Lower lobe of right lung (tissue), 2 donors: ENCODE results near the gene UBXN11. TPM values are rescaled to one million over a fixed set of nuclear protein-coding genes. Genes with fewer than 3 reads are reported as not detected.
A peak's percentile ranks its signal among the peaks of the same experiment; 100 is the strongest.

Experiments
- ATAC-seq, 2 donors: fragments of 200-7000 bp; cut with Tn5 transposase; one replicate each; pipeline ENCODE4 v1.9.1; 2020 to 2022; ENCODE audit warnings: mild to moderate bottlenecking in 2 of 2, moderate library complexity in 2 of 2
- DNase-seq: peaks from one replicate; pipeline ENCODE4 v3.0.0-alpha.2; 2020
- H3K27ac ChIP-seq: fragments of 200-600 bp; one replicate; pipeline ENCODE4 v1.8.0; 2022
- H3K27me3 ChIP-seq: fragments of 200-600 bp; one replicate; pipeline ENCODE4 v1.8.0; 2022; ENCODE audit warnings: low read depth
- H3K36me3 ChIP-seq: fragments of 200-600 bp; one replicate; pipeline ENCODE4 v1.8.0; 2022; ENCODE audit warnings: mild to moderate bottlenecking
- H3K4me1 ChIP-seq: fragments of 200-600 bp; one replicate; pipeline ENCODE4 v1.8.0; 2022
- H3K4me3 ChIP-seq: fragments of 200-600 bp; one replicate; pipeline ENCODE4 v1.8.0; 2022; ENCODE audit warnings: mild to moderate bottlenecking
- H3K9me3 ChIP-seq: fragments of 200-600 bp; one replicate; pipeline ENCODE4 v1.8.0; 2022
- intact Hi-C: fragments of 100-400 bp; cut with DNase I; formaldehyde crosslinking; loops from one replicate; pipeline ENCODE4 v1.11.0; 2022
- total RNA-seq: library from RNA; stranded (reverse); fragmentation: NEBNext Ultra II Directional; extraction: Animal tissue kit (Norgen Biotek cat#: 25700); gene quantifications from one replicate; pipeline ENCODE4 v1.2.1, GENCODE V29; 2021
- TF ChIP-seq, protein P1 (sequence below): fragments of 200-600 bp; IDR thresholded peaks from one replicate; pipeline ENCODE4 v1.8.0; 2022; ENCODE audit warnings: antibody characterized with exemption, mild to moderate bottlenecking
- donor health status: DM: no; HTN: yes; CAD: no; lungs with severe emphysema.

UBXN11 gene
- total RNA-seq, 1 donor from 2014 or later = 65.1 TPM

DNA sequence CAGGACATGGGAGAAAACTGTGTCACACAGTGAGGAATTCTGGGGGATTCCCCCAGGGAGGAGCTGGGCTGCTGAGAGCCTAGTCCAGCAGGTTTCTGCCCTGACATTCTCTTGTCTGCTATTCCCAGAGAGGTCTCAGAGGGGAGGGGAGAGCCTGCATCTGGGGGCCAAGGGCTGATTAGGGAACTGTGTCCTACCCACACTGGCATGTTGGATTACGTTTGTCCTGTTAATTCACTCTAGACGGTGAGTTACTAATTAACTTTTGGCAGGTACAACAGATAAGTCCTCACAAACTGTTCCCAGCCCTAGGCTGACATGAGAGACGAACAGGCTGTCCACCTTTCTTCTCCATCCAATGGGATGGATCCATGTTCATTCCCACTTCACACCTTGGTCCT lies 29.2 kb downstream of the UBXN11 start:
- Histone ChIP-seq H3K4me3 (no peak overlapping the region), H3K27ac (peak overlapping the region; percentile 96)

DNA sequence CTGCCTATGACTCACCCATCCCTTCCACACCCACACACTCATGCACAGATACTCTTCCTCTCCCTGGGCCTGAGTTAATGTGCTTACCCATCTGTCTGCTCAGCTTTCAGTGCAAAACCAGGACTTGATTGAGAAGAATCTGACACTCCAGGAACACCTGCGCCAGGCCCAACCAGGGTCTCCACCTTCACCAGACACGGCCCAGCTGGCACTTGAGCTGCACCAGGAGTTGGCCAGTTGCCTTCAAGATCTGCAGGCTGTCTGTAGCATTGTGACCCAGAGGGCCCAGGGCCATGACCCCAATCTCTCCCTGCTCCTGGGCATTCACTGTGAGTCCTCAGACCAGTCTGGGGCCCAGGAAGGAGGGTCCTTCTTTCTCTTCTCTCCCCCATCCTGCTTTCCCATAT lies 30.0 kb downstream of the UBXN11 start:
- no peak for ATAC-seq
- Histone ChIP-seq H3K4me3 (peak overlapping the region; percentile 2), H3K27me3 (no peaks in the 10 kb centered on the region), H3K4me1 (peaks cover 61% of the 10 kb centered on the region), H3K27ac (peak overlapping the region; percentile 96), H3K9me3 (no peaks in the 10 kb centered on the region), H3K36me3 (peaks cover 13% of the 10 kb centered on the region)
- DNase-seq = no peak
- TF ChIP-seq, protein P1, sequence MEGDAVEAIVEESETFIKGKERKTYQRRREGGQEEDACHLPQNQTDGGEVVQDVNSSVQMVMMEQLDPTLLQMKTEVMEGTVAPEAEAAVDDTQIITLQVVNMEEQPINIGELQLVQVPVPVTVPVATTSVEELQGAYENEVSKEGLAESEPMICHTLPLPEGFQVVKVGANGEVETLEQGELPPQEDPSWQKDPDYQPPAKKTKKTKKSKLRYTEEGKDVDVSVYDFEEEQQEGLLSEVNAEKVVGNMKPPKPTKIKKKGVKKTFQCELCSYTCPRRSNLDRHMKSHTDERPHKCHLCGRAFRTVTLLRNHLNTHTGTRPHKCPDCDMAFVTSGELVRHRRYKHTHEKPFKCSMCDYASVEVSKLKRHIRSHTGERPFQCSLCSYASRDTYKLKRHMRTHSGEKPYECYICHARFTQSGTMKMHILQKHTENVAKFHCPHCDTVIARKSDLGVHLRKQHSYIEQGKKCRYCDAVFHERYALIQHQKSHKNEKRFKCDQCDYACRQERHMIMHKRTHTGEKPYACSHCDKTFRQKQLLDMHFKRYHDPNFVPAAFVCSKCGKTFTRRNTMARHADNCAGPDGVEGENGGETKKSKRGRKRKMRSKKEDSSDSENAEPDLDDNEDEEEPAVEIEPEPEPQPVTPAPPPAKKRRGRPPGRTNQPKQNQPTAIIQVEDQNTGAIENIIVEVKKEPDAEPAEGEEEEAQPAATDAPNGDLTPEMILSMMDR = no peak
- intact Hi-C loops = no loop called here

More for the DNA sequence above, 29.2 kb downstream of the UBXN11 start:
- DNase-seq (no peak), ATAC-seq (no peak)
- TF ChIP-seq, protein P1 = no peak
- peaks cover 19% of the 10 kb centered on the region for H3K36me3 ChIP-seq
- intact Hi-C loops = no loop called here
- H3K9me3 ChIP-seq = no peaks in the 10 kb centered on the region
- peaks cover 68% of the 10 kb centered on the region for H3K4me1 ChIP-seq
- H3K27me3 ChIP-seq = no peaks in the 10 kb centered on the region

- ATAC-seq (peak; percentile 78 to 83), DNase-seq (peak; percentile 86)
- intact Hi-C loops = no loop called here
- Histone ChIP-seq H3K36me3 (peaks cover 14% of the 10 kb centered on the region), H3K27me3 (no peaks in the 10 kb centered on the region), H3K27ac (peak overlapping the region; percentile 96), H3K4me3 (peak overlapping the region; percentile 16), H3K9me3 (no peaks in the 10 kb centered on the region), H3K4me1 (peaks cover 54% of the 10 kb centered on the region)
- TF ChIP-seq, protein P1 = peak; percentile 74
Observed at GRCh38 chr1:26275580-26276431, 30.6 kb downstream of the UBXN11 start.

- no peaks in the 10 kb centered on the region for H3K9me3 ChIP-seq
- no peak overlapping the region for H3K4me3 ChIP-seq
- ATAC-seq (peak; percentile 6 to 13), DNase-seq (peak; percentile 59)
- H3K4me1 ChIP-seq = peaks cover 50% of the 10 kb centered on the region
- peak overlapping the region; percentile 96 for H3K27ac ChIP-seq
- H3K27me3 ChIP-seq = no peaks in the 10 kb centered on the region
- peaks cover 21% of the 10 kb centered on the region for H3K36me3 ChIP-seq
- TF ChIP-seq, protein P1 = no peak
- intact Hi-C loops = no loop called here
Observed at GRCh38 chr1:26274801-26275425, 31.5 kb downstream of the UBXN11 start.

GRCh38 chr1:26269198-26269550 lies 37.3 kb downstream of the UBXN11 start:
- intact Hi-C loops = no loop called here

More at GRCh38 chr1:26269198-26269550, 37.3 kb downstream of the UBXN11 start:
- Histone ChIP-seq H3K27ac (no peak overlapping the region), H3K4me1 (no peaks in the 10 kb centered on the region), H3K9me3 (no peaks in the 10 kb centered on the region), H3K36me3 (peaks cover 21% of the 10 kb centered on the region), H3K27me3 (no peaks in the 10 kb centered on the region), H3K4me3 (no peak overlapping the region)
- no peak for DNase-seq
- TF ChIP-seq, protein P1 = no peak
- no peak for ATAC-seq
